ENCODE measurements around the gene STK32B.

STK32B gene

GRCh38 chr4:5152521-5152920, 101.2 kb downstream of the STK32B start:
- no peak for TF ChIP-seq CTCF (IDR thresholded peaks at IDR 0.05; ENCODE audit: extremely low read depth, missing control alignments)
- no peak for DNase-seq (ENCODE audit: low spot score)

GRCh38 chr4:5156682-5157081, 105.4 kb downstream of the STK32B start:
- TF ChIP-seq CTCF (IDR thresholded peaks at IDR 0.05; ENCODE audit: extremely low read depth, missing control alignments), result no peak
- no peak for DNase-seq (ENCODE audit: low spot score)

GRCh38 chr4:5157791-5158770, 106.8 kb downstream of the STK32B start:
- DNase-seq (ENCODE audit: low spot score), result no peak
- no peak for TF ChIP-seq CTCF (IDR thresholded peaks at IDR 0.05; ENCODE audit: extremely low read depth, missing control alignments)

- no peak for TF ChIP-seq CTCF (IDR thresholded peaks at IDR 0.05; ENCODE audit: extremely low read depth, missing control alignments)
- DNase-seq (ENCODE audit: low spot score), result no peak
These were observed 107.5 kb downstream of the STK32B start for GRCh38 chr4:5158825-5159224.

GRCh38 chr4:5160668-5161067, 109.4 kb downstream of the STK32B start:
- TF ChIP-seq CTCF (IDR thresholded peaks at IDR 0.05; ENCODE audit: extremely low read depth, missing control alignments), result no peak
- no peak for DNase-seq (ENCODE audit: low spot score)

- TF ChIP-seq CTCF (IDR thresholded peaks at IDR 0.05; ENCODE audit: extremely low read depth, missing control alignments), result no peak
- no peak for DNase-seq (ENCODE audit: low spot score)
These were observed 111.7 kb downstream of the STK32B start for GRCh38 chr4:5162909-5163508.

- no peak for DNase-seq (ENCODE audit: low spot score)
These were observed 113.1 kb downstream of the STK32B start for GRCh38 chr4:5164221-5164912.

More at GRCh38 chr4:5164221-5164912, 113.1 kb downstream of the STK32B start:
- TF ChIP-seq CTCF (IDR thresholded peaks at IDR 0.05; ENCODE audit: extremely low read depth, missing control alignments), result no peak
